SK-N-DZ (cell line): ENCODE measurements around the gene SLC25A22.

Experiments used
- DNase-seq: peaks from one replicate; pipeline ENCODE4 v3.0.0-alpha.2; 2015; ENCODE audit warnings: low spot score
- small RNA-seq, 2 experiments: library from RNA; depleted of rRNA; stranded (forward); fragments of <200 nt; gene quantifications; one replicate each; pipeline ENCODE3, GENCODE V24; 2014

Gene SLC25A22

DNA sequence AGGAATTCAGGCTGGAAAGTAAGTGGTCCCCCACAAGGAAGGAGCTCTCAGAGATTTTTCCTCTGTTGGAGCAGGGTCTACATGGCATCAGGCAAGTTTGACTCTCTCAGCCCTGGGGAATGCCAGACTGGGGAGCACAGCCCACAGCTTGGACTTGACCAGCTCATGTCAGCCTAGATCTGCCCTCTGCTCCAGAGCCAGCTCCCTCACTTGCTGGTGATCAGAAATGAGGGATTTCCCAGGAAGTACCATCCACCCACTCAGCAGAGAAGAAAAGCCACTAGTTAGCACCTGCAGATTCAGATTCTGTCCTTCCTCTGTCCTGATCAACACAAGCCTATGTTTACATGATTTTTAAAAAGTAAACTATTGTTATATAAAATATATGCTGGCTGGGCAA is 37.8 kb downstream of the SLC25A22 start:
- no peak for DNase-seq

DNA sequence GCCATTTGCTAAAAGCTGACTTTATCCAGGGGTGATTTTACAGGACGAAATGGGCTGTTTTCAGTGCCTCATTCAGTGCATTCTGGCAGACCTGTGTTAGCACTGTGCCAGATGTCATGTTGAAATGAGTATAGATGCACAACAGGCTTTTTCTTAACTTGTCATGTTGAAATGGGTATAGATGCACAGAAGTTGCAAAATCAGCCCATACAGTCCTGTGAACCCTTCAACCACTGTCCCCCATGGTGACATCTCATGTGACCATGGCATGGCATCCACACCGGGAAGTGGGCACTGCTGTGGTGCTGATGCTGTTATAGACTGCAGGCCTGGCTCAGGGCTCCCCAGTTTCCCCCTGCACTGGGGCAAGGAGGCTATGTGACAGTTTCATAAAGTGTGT is 48.4 kb downstream of the SLC25A22 start:
- DNase-seq, result no peak

DNA sequence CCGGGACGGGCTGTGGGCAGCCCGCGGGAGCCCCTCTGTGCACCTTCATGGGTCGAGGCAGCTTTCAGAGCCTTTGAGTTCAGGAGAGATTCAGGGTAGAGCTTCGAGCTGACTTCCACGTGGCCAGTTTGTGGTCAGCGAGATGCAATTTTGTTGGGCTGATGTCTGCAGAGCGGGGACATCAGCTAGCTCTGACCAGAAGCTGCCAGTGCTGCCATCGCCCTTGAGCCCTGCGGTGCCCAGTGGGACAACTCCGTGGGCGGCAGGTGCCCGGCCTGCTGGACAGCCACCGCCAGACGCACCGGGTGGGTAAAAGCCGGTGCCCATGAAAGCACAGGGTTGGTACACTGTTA is 50.1 kb downstream of the SLC25A22 start:
- no peak for DNase-seq

DNA sequence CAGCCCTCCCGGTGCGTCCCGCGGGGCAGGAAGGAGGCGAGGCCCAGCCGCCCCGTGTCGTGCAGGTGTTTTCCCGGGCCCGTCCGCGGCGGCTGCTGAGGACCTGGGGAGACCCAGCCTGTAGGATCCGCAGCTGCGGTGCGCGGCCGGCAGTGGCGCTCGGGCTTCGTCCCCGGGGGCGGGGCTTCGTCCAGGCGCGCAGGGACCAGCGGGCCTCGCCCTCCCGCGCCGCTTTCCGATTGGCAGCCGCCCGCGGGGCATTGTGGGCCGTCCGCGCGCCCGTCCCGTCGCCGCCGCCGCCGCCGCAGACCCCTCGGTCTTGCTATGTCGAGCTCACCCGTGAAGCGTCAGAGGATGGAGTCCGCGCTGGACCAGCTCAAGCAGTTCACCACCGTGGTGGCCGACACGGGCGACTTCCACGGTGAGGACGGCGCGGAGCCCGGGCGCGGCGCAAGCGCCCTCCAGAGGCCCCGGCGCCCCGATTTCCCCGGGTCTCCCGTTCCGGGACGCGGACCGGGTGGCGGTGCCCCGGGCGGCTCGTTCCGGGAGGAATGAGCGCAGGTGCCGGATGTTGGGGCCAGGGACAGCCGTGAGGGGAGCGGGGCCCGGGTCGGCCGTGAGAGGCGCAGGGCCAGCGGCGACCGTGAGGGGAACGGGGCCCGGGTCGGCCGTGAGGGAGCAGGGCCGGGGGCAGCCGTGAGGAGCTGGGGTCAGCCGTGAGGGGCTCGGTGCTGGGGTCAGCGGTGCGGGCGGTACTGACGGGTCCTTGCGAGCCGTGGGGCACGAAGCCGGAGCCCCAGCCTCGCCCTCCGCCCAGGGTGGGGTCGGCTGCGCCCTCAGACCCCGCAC is 50.7 kb downstream of the SLC25A22 start, which contains the start of gene TALDO1:
TSS of gene TALDO1 (plus strand) at position 307 of the 849 bp plus-strand sequence. CDS start at position 325, 18 bp downstream.
- DNase-seq, result peak; percentile 88

DNA sequence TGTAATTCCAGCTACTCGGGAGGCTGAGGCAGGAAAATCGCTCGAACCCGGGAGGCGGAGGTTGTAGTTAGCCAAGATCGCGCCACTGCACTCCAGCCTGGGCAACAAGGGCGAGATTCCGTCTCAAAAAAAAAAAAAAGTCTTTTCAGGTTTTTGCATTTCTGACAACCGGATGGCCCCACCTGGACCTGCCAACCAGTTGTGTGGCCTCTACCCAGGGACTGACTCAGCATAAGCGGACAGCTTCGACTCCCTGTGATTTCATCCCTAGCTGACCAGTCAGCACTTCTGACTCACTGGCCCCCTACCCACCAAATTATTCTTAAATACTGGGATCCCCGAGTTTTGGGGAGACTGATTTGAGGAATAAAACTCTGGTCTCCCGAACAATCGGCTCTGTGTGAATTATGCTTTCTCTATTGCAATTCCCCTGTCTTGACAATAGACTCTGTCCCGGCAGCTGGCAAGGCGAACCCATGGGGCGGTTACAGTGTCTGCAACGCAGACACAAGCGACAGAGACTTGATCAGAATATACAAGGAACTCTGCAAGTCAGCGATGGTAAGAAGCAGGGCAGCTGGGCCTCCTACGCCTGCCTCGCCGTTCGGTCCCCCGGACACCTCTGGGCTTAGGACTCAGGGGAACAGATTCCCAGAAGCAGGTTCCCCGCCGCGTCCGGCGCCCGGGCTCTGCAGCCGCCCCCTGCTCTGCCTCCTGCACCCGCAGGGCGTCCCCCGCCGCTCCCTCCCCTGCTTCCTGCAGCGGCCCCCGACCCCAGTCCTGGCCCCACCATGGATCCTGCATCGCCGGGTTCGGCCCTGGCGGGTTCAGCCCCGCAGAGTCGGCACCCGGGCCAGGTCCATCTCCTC is 51.6 kb downstream of the SLC25A22 start:
- DNase-seq, result peak; percentile 69

DNA sequence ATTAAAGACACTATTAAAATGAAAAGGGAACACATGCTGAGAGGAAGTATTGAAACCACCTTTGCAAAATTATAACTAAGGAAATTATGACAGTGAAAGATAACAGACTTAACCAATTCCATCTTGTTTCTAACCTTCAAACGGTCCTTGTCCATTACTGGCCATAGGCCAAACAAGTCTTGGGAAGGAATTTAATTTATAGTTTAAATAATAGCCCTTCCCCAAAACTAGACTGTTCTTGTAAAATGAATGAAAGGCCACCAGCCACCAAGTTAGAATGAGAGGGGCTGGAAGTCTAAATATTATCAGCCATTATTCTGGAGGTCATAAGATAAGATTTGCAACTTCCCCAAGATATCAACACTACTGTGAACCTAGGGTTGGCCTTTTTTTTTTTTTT is 52.7 kb downstream of the SLC25A22 start:
- no peak for DNase-seq

DNA sequence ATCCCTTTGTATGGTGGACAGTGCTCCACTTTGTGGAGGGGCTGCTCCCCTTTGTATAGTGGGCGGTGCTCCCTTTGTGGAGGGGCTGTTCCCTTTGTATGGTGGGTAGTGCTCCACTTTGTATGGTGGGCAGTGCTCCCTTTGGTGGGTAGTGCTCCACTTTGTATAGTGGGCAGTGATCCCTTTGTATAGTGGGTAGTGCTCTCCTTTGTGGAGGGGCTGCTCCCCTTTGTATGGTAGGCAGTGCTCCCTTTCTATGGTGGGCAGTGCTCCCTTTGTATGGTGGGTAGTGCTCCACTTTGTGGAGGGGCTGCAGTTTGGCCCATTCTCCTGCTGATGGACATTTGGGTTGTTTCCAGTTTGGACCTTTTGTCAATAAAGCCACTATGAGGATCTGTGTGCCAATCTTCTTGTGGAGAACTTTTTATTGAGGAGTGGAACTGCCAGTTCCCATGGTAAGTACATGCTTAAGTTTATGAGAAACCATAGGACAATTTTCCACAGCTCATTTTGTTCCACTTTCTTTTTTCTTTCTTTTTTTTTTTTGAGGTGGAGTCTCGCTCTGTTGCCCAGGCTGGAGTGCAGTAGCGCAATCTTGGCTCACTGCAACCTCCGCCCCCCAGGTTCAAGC is 55.4 kb downstream of the SLC25A22 start:
- DNase-seq, result no peak

DNA sequence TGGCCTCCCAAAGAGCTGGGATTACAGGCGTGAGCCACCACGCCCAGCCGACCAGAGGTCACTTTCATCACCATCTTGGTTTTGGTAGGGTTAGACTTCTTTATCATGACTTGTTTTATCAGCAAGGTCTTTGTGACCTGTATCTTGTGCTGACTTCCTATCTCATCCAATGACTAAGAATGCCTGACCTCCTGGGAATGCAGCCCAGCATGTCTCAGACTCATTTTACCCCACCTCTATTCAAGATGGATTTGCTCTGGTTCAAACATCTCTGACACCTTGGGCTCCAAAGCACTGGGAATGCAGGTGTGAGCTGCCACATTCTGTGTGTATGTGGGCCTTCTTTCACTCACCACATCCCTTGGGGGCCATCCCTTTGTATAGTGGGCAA is 55.9 kb downstream of the SLC25A22 start:
- no peak for DNase-seq

Small RNA genes lying within 50 kb of the gene (small RNA-seq; reads per million reads assigned to genes)
- gene SNORA52, result 0 reads per million in 2 experiments
